Trophoblast cell (in vitro differentiated cells and primary cell): ENCODE results near the gene POU3F1.

Experiments
- DNase-seq, 2 donors: peaks; one replicate each; pipeline ENCODE4 v3.0.0-alpha.2; 2016
- H2AFZ ChIP-seq: 2 replicates; pipeline ENCODE4 v1.6.1; 2013; ENCODE audit warnings: low read length, moderate library complexity, mild to moderate bottlenecking; ENCODE audit not compliant: insufficient read depth, poor library complexity
- H2AK5ac ChIP-seq: 2 replicates; pipeline ENCODE4 v1.6.1; 2013; ENCODE audit warnings: mild to moderate bottlenecking, low read length
- H2BK120ac ChIP-seq: 2 replicates; pipeline ENCODE4 v1.6.1; 2013; ENCODE audit warnings: low read length, mild to moderate bottlenecking, moderate library complexity; ENCODE audit not compliant: insufficient read depth, poor library complexity
- H2BK12ac ChIP-seq: 2 replicates; pipeline ENCODE4 v1.6.1; 2013; ENCODE audit warnings: mild to moderate bottlenecking, low read length, moderate library complexity
- H2BK5ac ChIP-seq: 2 replicates; pipeline ENCODE4 v1.6.1; 2013; ENCODE audit warnings: low read length, low read depth, moderate library complexity, mild to moderate bottlenecking; ENCODE audit not compliant: poor library complexity
- H3K14ac ChIP-seq: 2 replicates; pipeline ENCODE4 v1.6.1; 2013; ENCODE audit warnings: mild to moderate bottlenecking, low read length
- H3K18ac ChIP-seq: 2 replicates; pipeline ENCODE4 v1.6.1; 2013; ENCODE audit warnings: mild to moderate bottlenecking, low read length
- H3K23ac ChIP-seq: 2 replicates; pipeline ENCODE4 v1.6.1; 2013; ENCODE audit warnings: low read length
- H3K27ac ChIP-seq: 2 replicates; pipeline ENCODE4 v1.5.1; 2013; ENCODE audit warnings: low read depth, mild to moderate bottlenecking, inconsistent platforms, low read length, moderate library complexity
- H3K27me3 ChIP-seq: 2 replicates; pipeline ENCODE4 v1.6.1; 2013; ENCODE audit warnings: inconsistent platforms, mild to moderate bottlenecking, low read length, moderate library complexity; ENCODE audit not compliant: insufficient read depth
- H3K36me3 ChIP-seq, 2 experiments: 1 replicate in 1 of 2; 2 replicates in 1 of 2; pipeline ENCODE4 v1.6.1; 2013; ENCODE audit warnings: low read length in 2 of 2, mild to moderate bottlenecking in 2 of 2, moderate library complexity in 1 of 2; ENCODE audit not compliant: insufficient read depth in 2 of 2, control insufficient read depth in 1 of 2
- H3K4ac ChIP-seq: 2 replicates; pipeline ENCODE4 v1.6.1; 2013; ENCODE audit warnings: low read depth, mild to moderate bottlenecking, low read length, moderate library complexity
- H3K4me1 ChIP-seq, 2 experiments: 1 replicate in 1 of 2; 2 replicates in 1 of 2; pipeline ENCODE4 v1.6.1; 2013; ENCODE audit warnings: low read length in 2 of 2, mild to moderate bottlenecking in 2 of 2, moderate library complexity in 1 of 2; ENCODE audit not compliant: insufficient read depth in 2 of 2, control insufficient read depth in 1 of 2
- H3K4me2 ChIP-seq: 2 replicates; pipeline ENCODE4 v1.6.1; 2013; ENCODE audit warnings: inconsistent platforms, mild to moderate bottlenecking, low read length, moderate library complexity
- H3K4me3 ChIP-seq: 2 replicates; pipeline ENCODE4 v1.5.1; 2013; ENCODE audit warnings: mild to moderate bottlenecking, low read depth, low read length, inconsistent platforms
- H3K79me1 ChIP-seq: one replicate; pipeline ENCODE4 v1.6.1; 2013; ENCODE audit warnings: low read length
- H3K79me2 ChIP-seq: 2 replicates; pipeline ENCODE4 v1.6.1; 2013; ENCODE audit warnings: low read length, mild to moderate bottlenecking; ENCODE audit not compliant: control insufficient read depth, insufficient read depth, poor library complexity
- H3K9ac ChIP-seq: 2 replicates; pipeline ENCODE4 v1.6.1; 2013; ENCODE audit warnings: mild to moderate bottlenecking, low read length
- H3K9me3 ChIP-seq: 2 replicates; pipeline ENCODE4 v1.6.1; 2013; ENCODE audit warnings: low read depth, mild to moderate bottlenecking, control low read depth, inconsistent platforms, low read length; ENCODE audit not compliant: insufficient read depth
- H4K12ac ChIP-seq: 2 replicates; pipeline ENCODE4 v1.6.1; 2013; ENCODE audit warnings: low read depth, mild to moderate bottlenecking, low read length, moderate library complexity
- H4K8ac ChIP-seq: 2 replicates; pipeline ENCODE4 v1.6.1; 2013; ENCODE audit warnings: low read depth, mild to moderate bottlenecking, low read length, moderate library complexity
- H4K91ac ChIP-seq: one replicate; pipeline ENCODE4 v1.6.1; 2013; ENCODE audit warnings: low read depth, mild to moderate bottlenecking, low read length, moderate library complexity
- WGBS: extraction: QIAGEN DNeasy Blood & Tissue Kit; methylation state at CpG from one replicate; pipeline ENCODE4 v1.1.7; 2013; ENCODE audit warnings: missing lambda C conversion rate; ENCODE audit not compliant: insufficient read length, insufficient coverage; ENCODE audit errors: extremely low coverage; 5-methylcytosine and 5-hydroxymethylcytosine counted together

Gene POU3F1

GRCh38 chr1:38084113-38084512 is 37.5 kb upstream of the POU3F1 start:
- no peaks in the 10 kb centered on the region for H3K4me1 ChIP-seq
- no peak overlapping the region for H3K4me3 ChIP-seq
- H3K79me2 ChIP-seq = no peaks in the 10 kb centered on the region
- H3K27ac ChIP-seq = no peak overlapping the region
- WGBS = no CpG with 5 or more reads among the region's 2 CpGs
- H3K14ac ChIP-seq = no peak overlapping the region
- H3K36me3 ChIP-seq = no peaks in the 10 kb centered on the region
- no peak overlapping the region for H4K8ac ChIP-seq
- H2BK120ac ChIP-seq = no peak overlapping the region
- no peak for DNase-seq
- H3K4me2 ChIP-seq = no peak overlapping the region
- H3K9ac ChIP-seq = no peak overlapping the region
- H2BK5ac ChIP-seq = no peak overlapping the region
- H3K27me3 ChIP-seq = no peaks in the 10 kb centered on the region
- peaks cover under 1% of the 10 kb centered on the region for H3K9me3 ChIP-seq
- no peak overlapping the region for H2AFZ ChIP-seq
- no peak overlapping the region for H3K18ac ChIP-seq
- no peak overlapping the region for H4K12ac ChIP-seq
- H2BK12ac ChIP-seq = no peak overlapping the region
- no peak overlapping the region for H3K4ac ChIP-seq
- H4K91ac ChIP-seq = no peak overlapping the region
- no peak overlapping the region for H2AK5ac ChIP-seq
- H3K79me1 ChIP-seq = no peaks in the 10 kb centered on the region
- no peak overlapping the region for H3K23ac ChIP-seq

DNA sequence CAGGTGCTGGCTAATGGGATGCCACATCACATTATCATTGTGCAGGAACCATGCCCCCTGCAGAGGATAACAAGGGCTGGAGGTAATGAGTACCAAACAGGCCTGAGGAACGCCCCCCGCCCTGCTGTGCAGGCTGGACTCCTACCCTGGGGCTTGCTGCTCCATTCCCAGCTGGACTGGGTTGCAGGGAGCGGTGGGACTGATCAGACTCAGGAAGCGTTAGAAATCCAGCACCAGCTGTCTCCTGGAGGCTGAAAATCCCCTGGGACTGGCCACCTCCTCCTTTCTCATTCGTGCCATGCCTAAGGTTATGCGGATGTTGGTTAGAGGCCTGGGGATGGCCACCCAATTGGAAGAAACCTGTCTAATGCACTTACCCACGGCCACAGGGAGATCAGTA is 36.9 kb upstream of the POU3F1 start:
- Histone ChIP-seq H2AFZ (no peak overlapping the region), H4K8ac (no peak overlapping the region), H2BK12ac (no peak overlapping the region), H2BK5ac (no peak overlapping the region), H3K27ac (no peak overlapping the region), H3K36me3 (no peaks in the 10 kb centered on the region), H3K79me1 (no peaks in the 10 kb centered on the region), H4K91ac (no peak overlapping the region), H2AK5ac (no peak overlapping the region), H3K4me3 (no peak overlapping the region), H3K9me3 (peaks cover 2% of the 10 kb centered on the region), H3K4me1 (no peaks in the 10 kb centered on the region), H2BK120ac (no peak overlapping the region), H3K27me3 (no peaks in the 10 kb centered on the region), H3K4ac (no peak overlapping the region), H3K4me2 (no peak overlapping the region), H3K14ac (no peak overlapping the region), H3K79me2 (no peaks in the 10 kb centered on the region), H3K23ac (no peak overlapping the region), H3K18ac (no peak overlapping the region), H3K9ac (no peak overlapping the region), H4K12ac (no peak overlapping the region)
- DNase-seq = no peak
- no CpG with 5 or more reads among the region's 7 CpGs for WGBS

- Histone ChIP-seq H3K4me3 (no peak overlapping the region), H2BK12ac (no peak overlapping the region), H3K79me1 (no peaks in the 10 kb centered on the region), H3K36me3 (no peaks in the 10 kb centered on the region), H4K12ac (no peak overlapping the region), H3K9ac (no peak overlapping the region), H3K79me2 (no peaks in the 10 kb centered on the region), H2AK5ac (no peak overlapping the region), H3K4me1 (no peaks in the 10 kb centered on the region), H4K91ac (no peak overlapping the region), H3K18ac (no peak overlapping the region), H2BK120ac (no peak overlapping the region), H3K27me3 (no peaks in the 10 kb centered on the region), H2AFZ (no peak overlapping the region), H3K27ac (no peak overlapping the region), H3K4ac (no peak overlapping the region), H4K8ac (no peak overlapping the region), H3K4me2 (no peak overlapping the region), H3K14ac (no peak overlapping the region), H3K23ac (no peak overlapping the region), H3K9me3 (peaks cover 2% of the 10 kb centered on the region), H2BK5ac (no peak overlapping the region)
- no CpG with 5 or more reads among the region's 3 CpGs for WGBS
- no peak for DNase-seq
Observed at GRCh38 chr1:38082769-38083263, 36.2 kb upstream of the POU3F1 start.

GRCh38 chr1:38079019-38079418 is 32.4 kb upstream of the POU3F1 start:
- WGBS = no CpG with 5 or more reads among the region's 4 CpGs
- Histone ChIP-seq H3K9ac (no peak overlapping the region), H3K27ac (no peak overlapping the region), H3K4me2 (no peak overlapping the region), H3K4me3 (no peak overlapping the region), H3K36me3 (no peaks in the 10 kb centered on the region), H4K8ac (no peak overlapping the region), H3K4ac (no peak overlapping the region), H3K18ac (no peak overlapping the region), H2BK120ac (no peak overlapping the region), H3K4me1 (no peaks in the 10 kb centered on the region), H2AK5ac (no peak overlapping the region), H4K12ac (no peak overlapping the region), H3K14ac (no peak overlapping the region), H2AFZ (no peak overlapping the region), H2BK5ac (no peak overlapping the region), H2BK12ac (no peak overlapping the region), H3K9me3 (peaks cover 2% of the 10 kb centered on the region), H4K91ac (no peak overlapping the region), H3K27me3 (no peaks in the 10 kb centered on the region), H3K23ac (no peak overlapping the region), H3K79me2 (no peaks in the 10 kb centered on the region), H3K79me1 (no peaks in the 10 kb centered on the region)
- no peak for DNase-seq
